Astrocyte of the spinal cord (primary cell): Measurements from ENCODE around the gene RAB8A.
"Not testable (repeated sequence)": the region's sequence is repeated elsewhere in the genome, so short reads cannot be mapped to it uniquely, and the experiment has no call there.

Experiments used
- DNase-seq: peaks from one replicate; pipeline ENCODE4 v3.0.0; 2011; ENCODE audit warnings: low read depth, low spot score
- H3K4me3 ChIP-seq: 2 replicates; pipeline ENCODE4 v1.5.1; 2011; ENCODE audit warnings: low read depth, mild to moderate bottlenecking, low read length, moderate library complexity
- in situ Hi-C: cut with HindIII; loops from 2 replicates; pipeline ENCODE4 v1.10.0; 2017; ENCODE audit warnings: low sequenced_read_pairs
- TF ChIP-seq, protein P1 (sequence below): IDR thresholded peaks from 2 replicates; pipeline ENCODE4 v1.5.1; 2012; ENCODE audit warnings: low read depth, mild to moderate bottlenecking, low read length, inconsistent platforms

Gene RAB8A

GRCh38 chr19:16170134-16170533 is 58.4 kb downstream of the RAB8A start:
- no peak overlapping the region for H3K4me3 ChIP-seq
- no peak for DNase-seq
- in situ Hi-C loops: no loop called here
- TF ChIP-seq, protein P1, sequence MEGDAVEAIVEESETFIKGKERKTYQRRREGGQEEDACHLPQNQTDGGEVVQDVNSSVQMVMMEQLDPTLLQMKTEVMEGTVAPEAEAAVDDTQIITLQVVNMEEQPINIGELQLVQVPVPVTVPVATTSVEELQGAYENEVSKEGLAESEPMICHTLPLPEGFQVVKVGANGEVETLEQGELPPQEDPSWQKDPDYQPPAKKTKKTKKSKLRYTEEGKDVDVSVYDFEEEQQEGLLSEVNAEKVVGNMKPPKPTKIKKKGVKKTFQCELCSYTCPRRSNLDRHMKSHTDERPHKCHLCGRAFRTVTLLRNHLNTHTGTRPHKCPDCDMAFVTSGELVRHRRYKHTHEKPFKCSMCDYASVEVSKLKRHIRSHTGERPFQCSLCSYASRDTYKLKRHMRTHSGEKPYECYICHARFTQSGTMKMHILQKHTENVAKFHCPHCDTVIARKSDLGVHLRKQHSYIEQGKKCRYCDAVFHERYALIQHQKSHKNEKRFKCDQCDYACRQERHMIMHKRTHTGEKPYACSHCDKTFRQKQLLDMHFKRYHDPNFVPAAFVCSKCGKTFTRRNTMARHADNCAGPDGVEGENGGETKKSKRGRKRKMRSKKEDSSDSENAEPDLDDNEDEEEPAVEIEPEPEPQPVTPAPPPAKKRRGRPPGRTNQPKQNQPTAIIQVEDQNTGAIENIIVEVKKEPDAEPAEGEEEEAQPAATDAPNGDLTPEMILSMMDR: no peak

GRCh38 chr19:16175954-16176353 is 64.3 kb downstream of the RAB8A start:
- H3K4me3 ChIP-seq: no peak overlapping the region
- in situ Hi-C loops: no loop called here
- no peak for DNase-seq
- TF ChIP-seq, protein P1: no peak

DNA sequence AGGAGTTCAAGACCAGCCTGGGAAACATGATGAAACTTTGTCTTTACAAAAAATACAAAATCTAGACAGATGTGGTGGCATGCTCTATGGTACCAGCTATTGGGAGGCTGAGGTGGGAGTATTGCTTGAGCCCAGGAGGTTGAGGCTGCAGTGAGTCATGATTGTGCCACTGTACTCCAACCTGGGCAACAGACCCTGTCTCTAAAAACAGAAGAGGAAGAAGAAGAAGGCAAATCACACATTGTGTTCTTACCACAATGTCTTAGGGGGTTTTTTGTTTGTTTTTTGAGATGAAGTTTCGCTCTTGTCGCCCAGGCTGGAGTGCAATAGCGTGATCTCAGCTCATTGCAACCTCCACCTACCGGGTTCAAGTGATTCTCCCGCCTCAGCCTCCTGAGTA is 67.2 kb downstream of the RAB8A start:
- in situ Hi-C loops, H3K4me3 ChIP-seq, DNase-seq: not testable (repeated sequence)

- in situ Hi-C loops: no loop called here
- peak; percentile 58 for DNase-seq
Measured at GRCh38 chr19:16180611-16181010, 68.9 kb downstream of the RAB8A start.

More at GRCh38 chr19:16180611-16181010, 68.9 kb downstream of the RAB8A start:
- TF ChIP-seq, protein P1: no peak
- no peak overlapping the region for H3K4me3 ChIP-seq
